GM18505 (cell line): ENCODE data around the gene PAM16.
"Not testable (repeated sequence)": the region's sequence is repeated elsewhere in the genome, so short reads cannot be mapped to it uniquely, and the experiment has no call there.

Source experiments
- ATAC-seq: cut with Tn5 transposase; IDR thresholded peaks from one replicate; pipeline ENCODE4 v1.9.1; 2021; ENCODE audit not compliant: unreplicated experiment
- POLR2A ChIP-seq: IDR thresholded peaks from 4 replicates; pipeline ENCODE4 v1.6.1; 2011; ENCODE audit warnings: borderline replicate concordance; ENCODE audit not compliant: insufficient read depth, insufficient read length; ENCODE audit errors: extremely low read depth

The PAM16 gene

DNA sequence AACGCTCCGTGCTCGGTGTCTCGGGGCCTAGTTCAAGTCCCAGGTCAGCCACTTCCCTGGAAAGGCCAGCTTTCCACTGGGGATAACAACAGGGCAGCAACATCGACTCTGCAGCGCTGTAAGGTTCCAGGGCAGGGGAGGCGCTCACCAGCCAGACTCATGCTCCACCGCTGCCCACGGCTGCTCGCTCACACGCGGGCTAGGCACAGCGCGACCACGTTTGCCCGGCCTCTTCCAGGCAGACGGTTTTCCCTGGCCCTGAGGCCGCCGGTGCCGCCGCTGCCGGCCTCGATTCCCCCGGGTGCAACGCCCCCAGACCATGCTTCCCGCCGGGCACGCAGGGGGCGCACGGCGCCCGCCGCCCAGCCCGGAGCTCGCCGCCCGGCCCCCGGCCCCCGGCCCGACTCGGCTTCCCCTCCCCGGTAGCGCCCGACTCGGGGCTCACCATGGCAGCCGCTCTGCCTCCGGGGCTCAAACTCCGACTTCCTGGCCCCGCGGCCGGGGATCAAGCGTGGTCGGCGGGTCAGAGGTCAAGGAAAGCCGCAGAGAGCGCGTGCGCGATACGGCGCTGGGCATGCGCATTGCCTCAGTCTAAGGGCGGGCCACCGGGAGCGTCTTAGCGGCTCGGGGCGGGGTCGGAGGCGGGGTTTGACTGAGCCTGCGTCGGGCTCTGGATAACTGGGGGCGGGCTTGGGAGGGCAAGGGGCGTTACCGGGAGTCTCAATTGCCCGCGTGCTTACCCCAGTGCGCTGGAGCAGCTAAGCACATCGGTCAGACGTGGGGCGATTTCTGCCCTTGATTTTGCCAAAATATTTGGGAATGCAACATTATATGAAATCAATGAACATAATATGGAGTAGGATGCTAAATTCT lies at the start of gene PAM16:
Gene PAM16, minus strand, starts transcription at position 535 of the 873 bp plus-strand sequence. Its CDS starts 87 bp downstream, at position 448.
- TF ChIP-seq POLR2A = peak; percentile 83
- peak; percentile 90 for ATAC-seq

- TF ChIP-seq POLR2A = no peak
Measured at GRCh38 chr16:4399001-4399730, 48.0 kb upstream of the PAM16 start.

GRCh38 chr16:4395055-4395726 lies 44.1 kb upstream of the PAM16 start:
- no peak for TF ChIP-seq POLR2A

More at GRCh38 chr16:4399001-4399730, 48.0 kb upstream of the PAM16 start:
- no peak for ATAC-seq

GRCh38 chr16:4393850-4394249 lies 42.7 kb upstream of the PAM16 start:
- not testable (repeated sequence) for ATAC-seq

More at GRCh38 chr16:4395055-4395726, 44.1 kb upstream of the PAM16 start:
- ATAC-seq = no peak

DNA sequence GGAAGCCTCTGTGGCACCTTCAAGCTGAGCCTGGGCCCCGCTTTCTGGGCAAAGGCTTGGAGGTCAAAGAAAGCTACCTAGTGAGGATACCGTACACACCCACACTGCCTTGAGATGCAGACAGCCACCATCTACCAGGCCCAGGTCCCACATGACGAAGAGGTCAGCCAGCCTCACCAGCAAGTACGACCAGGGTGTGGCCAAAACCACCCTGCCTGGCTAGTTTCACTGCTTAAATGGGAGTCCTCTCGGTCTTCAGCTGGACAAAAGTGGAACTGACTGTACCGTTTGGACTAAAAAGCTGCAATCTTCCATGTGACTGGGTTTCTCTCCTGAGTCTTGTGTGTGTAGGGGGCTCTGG lies 42.1 kb upstream of the PAM16 start:
- ATAC-seq = no peak
- TF ChIP-seq POLR2A = no peak

DNA sequence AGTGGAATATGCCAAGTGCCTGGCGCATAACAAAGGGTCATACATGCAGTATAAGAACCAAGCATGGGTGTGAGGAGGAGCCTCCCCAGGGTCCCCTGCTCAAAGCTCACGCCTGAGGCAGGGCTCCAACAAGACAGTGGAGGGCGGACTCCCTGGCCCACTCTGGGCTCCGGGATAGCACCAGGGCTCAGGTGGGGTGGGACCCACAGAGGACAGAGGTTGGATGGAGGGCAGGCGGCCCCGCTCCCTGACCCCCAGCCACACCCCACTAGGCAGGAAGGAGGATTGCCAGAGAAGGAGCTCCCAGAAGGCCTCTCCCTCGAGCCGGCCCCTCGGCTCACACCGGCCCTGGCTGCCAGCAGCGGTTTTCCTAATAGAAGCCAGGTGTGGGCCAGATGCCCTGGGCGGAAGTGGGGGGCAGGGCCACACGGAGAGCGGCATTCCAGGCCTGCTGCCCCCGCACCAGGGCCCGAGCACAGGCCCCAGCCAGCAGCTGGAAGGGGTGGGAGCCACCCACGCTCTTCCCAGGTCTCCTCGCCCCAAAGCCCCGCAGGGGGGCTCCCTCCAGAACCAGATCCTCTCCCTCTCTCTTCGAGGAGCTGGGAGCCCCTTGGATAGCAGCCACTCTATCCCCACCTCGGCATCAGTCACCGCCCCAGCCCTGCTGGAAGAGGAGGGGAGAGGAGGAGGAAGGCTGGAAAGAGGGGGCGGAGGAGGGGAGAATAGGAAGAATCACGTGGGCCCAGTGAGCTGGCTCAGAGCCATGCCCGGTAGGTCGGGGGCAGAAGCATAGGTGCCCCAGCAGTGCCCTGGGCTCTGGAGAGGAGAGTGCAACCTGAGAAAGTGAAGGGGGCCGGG lies 41.5 kb upstream of the PAM16 start:
- no peak for ATAC-seq

DNA sequence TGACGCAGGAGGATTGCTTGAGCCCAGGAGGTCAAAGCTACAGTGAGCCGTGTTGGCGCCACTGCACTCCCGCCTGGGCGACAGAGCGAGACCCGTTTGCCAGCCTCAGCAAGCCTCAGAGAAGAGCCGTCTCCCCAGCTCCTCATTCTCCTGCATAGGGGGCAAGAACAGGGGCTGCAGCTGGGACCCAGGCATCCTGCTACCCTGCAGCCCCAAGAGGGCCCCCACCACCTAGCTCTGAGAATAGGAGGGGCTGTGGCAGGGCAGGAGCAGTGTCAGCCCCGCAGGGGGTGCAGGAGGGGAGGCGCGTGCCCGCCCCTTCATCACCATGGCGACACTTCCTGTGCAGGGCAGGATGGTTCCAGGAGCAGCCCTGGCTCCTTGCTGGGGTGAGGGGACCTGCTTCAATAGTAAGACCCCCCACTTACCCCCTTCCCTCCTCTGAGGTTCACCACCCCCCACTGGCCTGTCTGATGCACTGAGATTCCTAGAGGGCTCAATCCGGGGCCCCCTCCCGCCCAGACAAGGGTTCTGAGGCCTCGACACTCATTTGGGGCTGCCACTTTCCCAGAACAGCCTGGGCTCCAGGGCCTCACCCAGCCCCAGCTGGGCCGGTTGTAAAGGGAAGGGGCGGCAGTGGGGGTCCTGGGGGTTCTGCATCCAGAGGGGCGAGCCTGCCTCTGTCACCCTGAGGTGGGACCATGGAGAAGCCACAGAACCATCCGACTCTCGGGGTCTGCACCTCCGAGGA lies 40.7 kb upstream of the PAM16 start:
- no peak for TF ChIP-seq POLR2A
- no peak for ATAC-seq

More for the DNA sequence above, 41.5 kb upstream of the PAM16 start:
- TF ChIP-seq POLR2A = no peak

DNA sequence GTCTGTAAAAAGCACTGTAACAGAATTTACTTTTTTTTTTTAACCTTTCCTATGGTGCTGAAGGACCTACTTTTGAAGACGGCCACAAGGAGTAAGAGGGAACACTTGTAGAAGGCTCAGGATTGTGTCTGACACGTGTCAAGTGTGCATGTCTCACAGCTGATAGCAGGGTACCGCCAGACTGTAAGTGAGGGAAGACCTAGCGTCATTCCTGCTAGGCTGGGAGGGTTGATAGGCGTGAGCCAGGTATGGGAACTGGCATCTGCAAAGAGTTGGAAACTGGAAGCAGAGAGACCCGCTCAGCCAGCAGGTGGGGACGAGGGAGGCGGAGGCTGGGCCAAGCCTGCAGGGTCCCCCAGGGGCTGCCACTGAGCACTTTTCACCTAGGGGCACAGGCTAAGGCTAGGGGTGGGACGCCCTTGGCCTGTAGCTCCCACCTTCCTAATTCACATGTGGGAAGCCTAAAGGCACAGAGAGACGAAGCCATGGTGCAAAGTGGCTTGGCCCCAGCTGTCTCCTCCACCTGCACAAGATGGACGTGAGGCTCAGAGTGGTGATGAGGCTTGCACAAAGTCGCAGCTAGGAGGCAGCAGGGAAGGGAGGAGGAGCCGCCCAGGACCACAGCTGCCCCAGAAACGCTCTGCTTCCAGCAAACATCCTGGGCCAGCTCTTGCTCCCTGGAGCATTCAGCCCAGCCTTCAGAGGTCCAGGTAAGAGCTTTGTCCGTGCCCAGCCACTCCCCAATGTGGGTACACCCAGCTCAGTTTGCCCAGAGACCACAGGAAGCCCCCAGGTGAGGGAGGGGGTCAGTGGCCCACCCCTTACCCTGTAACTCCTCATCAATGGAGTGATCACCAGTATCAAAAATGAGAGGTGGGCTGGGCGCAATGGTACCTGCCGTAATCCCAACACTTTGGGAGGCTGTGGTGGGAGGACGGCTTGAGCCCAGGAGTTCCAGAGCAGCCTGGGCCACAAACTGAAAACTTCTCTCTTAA lies 39.4 kb upstream of the PAM16 start:
- ATAC-seq = no peak
- TF ChIP-seq POLR2A = no peak

GRCh38 chr16:4389051-4389955 lies 38.2 kb upstream of the PAM16 start:
- no peak for ATAC-seq
- no peak for TF ChIP-seq POLR2A
